Heart left ventricle (tissue), 16 donors: ENCODE results near the gene DHX9. TPM values are rescaled to one million over a fixed set of nuclear protein-coding genes. Genes with fewer than 3 reads are reported as not detected.

Experiments used
- ATAC-seq, 4 donors: fragments of 200-7000 bp; cut with Tn5 transposase; one replicate each; pipeline ENCODE4 v1.9.1; 2020 to 2022; ENCODE audit warnings: moderate library complexity in 4 of 4, mild to moderate bottlenecking in 3 of 4, moderate number of reproducible peaks in 1 of 4
- DNase-seq, 5 donors: peaks; one replicate each; pipeline ENCODE4 v3.0.0-alpha.2; 2020
- H3K27ac ChIP-seq, 12 donors: fragments of 200-600 bp; sonication (generic) in 4 of 12; one replicate each; pipeline versions ENCODE4 v1.5.0 to v1.8.0; 2016 to 2022; ENCODE audit warnings: mild to moderate bottlenecking in 2 of 12
- H3K27me3 ChIP-seq, 9 donors: fragments of 200-600 bp; sonication (generic) in 2 of 9; one replicate each; pipeline versions ENCODE4 v1.5.1 to v1.8.0; 2016 to 2022; ENCODE audit warnings: mild to moderate bottlenecking in 3 of 9
- H3K36me3 ChIP-seq, 9 donors: fragments of 200-600 bp; sonication (generic) in 2 of 9; one replicate each; pipeline versions ENCODE4 v1.5.0 to v1.8.0; 2018 to 2022; ENCODE audit warnings: mild to moderate bottlenecking in 2 of 9
- H3K4me1 ChIP-seq, 12 donors: fragments of 200-600 bp; sonication (generic) in 4 of 12; one replicate each; pipeline versions ENCODE4 v1.5.0 to v1.8.0; 2016 to 2022; ENCODE audit warnings: mild to moderate bottlenecking in 3 of 12
- H3K4me3 ChIP-seq, 12 donors: fragments of 200-600 bp; sonication (generic) in 4 of 12; one replicate each; pipeline versions ENCODE4 v1.5.0 to v1.8.0; 2017 to 2022; ENCODE audit warnings: mild to moderate bottlenecking in 9 of 12, moderate library complexity in 4 of 12
- H3K9me3 ChIP-seq, 12 donors: fragments of 200-600 bp; sonication (generic) in 4 of 12; one replicate each; pipeline versions ENCODE4 v1.5.0 to v1.8.0; 2016 to 2022; ENCODE audit warnings: mild to moderate bottlenecking in 1 of 12
- POLR2A ChIP-seq, 2 donors: fragments of 450-650 bp; IDR thresholded peaks; one replicate each; pipeline ENCODE4 v1.6.1; 2017; ENCODE audit warnings: antibody characterized with exemption in 2 of 2, mild to moderate bottlenecking in 2 of 2, moderate library complexity in 2 of 2
- WGBS, 4 donors: extraction: QIAGEN DNeasy Blood & Tissue Kit in 2 of 4; methylation state at CpG; one replicate each; pipeline versions ENCODE4 v1.1.5 to v1.1.7; 2013 to 2018; 5-methylcytosine and 5-hydroxymethylcytosine counted together
- intact Hi-C, 10 donors: fragments of 100-400 bp; cut with DNase I; formaldehyde crosslinking; loops; one replicate each; pipeline versions ENCODE4 v1.11.1 to v1.14.2; 2022
- polyA plus RNA-seq, 2 donors: library from polyadenylated mRNA; stranded (reverse); fragments of 200-250 nt; gene quantifications; one replicate each; pipeline ENCODE4 v1.2.3, GENCODE V29; 2013
- total RNA-seq, 9 donors: library from RNA; depleted of rRNA in 2 of 9; stranded (reverse); fragments of >200 nt in 2 of 9; fragmentation: NEBNext Ultra II Directional in 3 of 9; extraction: Animal tissue kit (Norgen Biotek cat#: 25700) in 3 of 9; gene quantifications; one replicate each; pipeline versions ENCODE4 v1.1.0 to v1.2.4, GENCODE V29; 2016 to 2023
- TF ChIP-seq, protein P1 (sequence below), 12 donors: fragments of 200-600 bp; sonication (generic) in 4 of 12; IDR thresholded peaks; one replicate each; pipeline versions ENCODE4 v1.5.0 to v1.8.0; 2018 to 2022; ENCODE audit warnings: antibody characterized with exemption in 12 of 12, mild to moderate bottlenecking in 5 of 12
- donor health status: ischemic (EF 13 %, LVEDD 7.1; RV severe dilation, severe dysfunction).
- donor health status: healthy with polysubstance abuse.
- donor health status: DM: no; HTN: yes; CAD: no.
- donor health status: DM: no; HTN: no; CAD: no.
- donor health status: ischemic (EF 25% LVEDD 6.9; RV normal size, moderate dysfunction).
- donor health status: ischemic (EF 25% LVEDD 5.7; RV mildly dilated, moderate dysfunction).
- donor health status: healthy.
- donor health status: DM: yes; HTN: yes; CAD: no.
- donor health status: ischemic (EF 35%, LVEDD 5.7; RV mildly dilated, moderate dysfunction).
- donor health status: nonischemic (EF 11% LVEDD 7.7; RV severe dilation, severe dysfunction).
- donor health status: DM: yes; HTN: yes; CAD: no.
- donor health status: PGD.
- donor health status: ischemic (EF 29% LVEDD 5.4; RV normal size, mild dysfunction).
- donor health status: nonischemic (EF 23%, LVEDD 6.1; RV moderate dilation, normal function).

Gene DHX9
- total and polyA plus RNA-seq, 11 donors, result 22.6 to 82.9 (median 60.9) TPM

- H3K4me1 ChIP-seq, result no peaks in the 10 kb centered on the region
- H3K9me3 ChIP-seq, result no peaks in the 10 kb centered on the region
- intact Hi-C loops, result no loop called here
- H3K27ac ChIP-seq, result no peak overlapping the region
- H3K4me3 ChIP-seq, result no peak overlapping the region
- 68 to 77% (median 75%) methylated on average over 5 of the region's 5 CpGs for WGBS, 4 donors
- TF ChIP-seq, protein P1, sequence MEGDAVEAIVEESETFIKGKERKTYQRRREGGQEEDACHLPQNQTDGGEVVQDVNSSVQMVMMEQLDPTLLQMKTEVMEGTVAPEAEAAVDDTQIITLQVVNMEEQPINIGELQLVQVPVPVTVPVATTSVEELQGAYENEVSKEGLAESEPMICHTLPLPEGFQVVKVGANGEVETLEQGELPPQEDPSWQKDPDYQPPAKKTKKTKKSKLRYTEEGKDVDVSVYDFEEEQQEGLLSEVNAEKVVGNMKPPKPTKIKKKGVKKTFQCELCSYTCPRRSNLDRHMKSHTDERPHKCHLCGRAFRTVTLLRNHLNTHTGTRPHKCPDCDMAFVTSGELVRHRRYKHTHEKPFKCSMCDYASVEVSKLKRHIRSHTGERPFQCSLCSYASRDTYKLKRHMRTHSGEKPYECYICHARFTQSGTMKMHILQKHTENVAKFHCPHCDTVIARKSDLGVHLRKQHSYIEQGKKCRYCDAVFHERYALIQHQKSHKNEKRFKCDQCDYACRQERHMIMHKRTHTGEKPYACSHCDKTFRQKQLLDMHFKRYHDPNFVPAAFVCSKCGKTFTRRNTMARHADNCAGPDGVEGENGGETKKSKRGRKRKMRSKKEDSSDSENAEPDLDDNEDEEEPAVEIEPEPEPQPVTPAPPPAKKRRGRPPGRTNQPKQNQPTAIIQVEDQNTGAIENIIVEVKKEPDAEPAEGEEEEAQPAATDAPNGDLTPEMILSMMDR (IDR thresholded peaks at IDR 0.05), result no peak
- no peak for TF ChIP-seq POLR2A (IDR thresholded peaks at IDR 0.05)
- no peak for ATAC-seq
- DNase-seq, result no peak
- H3K27me3 ChIP-seq, result no peaks in the 10 kb centered on the region
- peaks cover 0 to 40% (median 0%) of the 10 kb centered on the region in 9 donors for H3K36me3 ChIP-seq
These were observed 9.7 kb upstream of the DHX9 start for GRCh38 chr1:182829285-182829932.

GRCh38 chr1:182833271-182833670 is 5.9 kb upstream of the DHX9 start:
- H3K36me3 ChIP-seq, result peaks cover 0 to 8% (median 0%) of the 10 kb centered on the region in 9 donors
- H3K4me1 ChIP-seq, result no peaks in the 10 kb centered on the region
- no peak for DNase-seq
- ATAC-seq, result no peak
- no peaks in the 10 kb centered on the region for H3K9me3 ChIP-seq
- no peaks in the 10 kb centered on the region for H3K27me3 ChIP-seq
- TF ChIP-seq, protein P1 (IDR thresholded peaks at IDR 0.05), result no peak
- no peak for TF ChIP-seq POLR2A (IDR thresholded peaks at IDR 0.05)
- no peak overlapping the region for H3K27ac ChIP-seq
- intact Hi-C loops, result no loop called here
- no peak overlapping the region for H3K4me3 ChIP-seq

- no peaks in the 10 kb centered on the region for H3K9me3 ChIP-seq
- WGBS, 4 donors, result 91 to 96% (median 94%) methylated on average over 2 of the region's 2 CpGs
- DNase-seq, result no peak
- ATAC-seq, result no peak
- no peak overlapping the region for H3K27ac ChIP-seq
- intact Hi-C loops, result no loop called here
- peaks cover 0 to 4% (median 0%) of the 10 kb centered on the region in 9 donors for H3K36me3 ChIP-seq
- H3K4me3 ChIP-seq, result no peak overlapping the region
- no peaks in the 10 kb centered on the region for H3K27me3 ChIP-seq
- H3K4me1 ChIP-seq, result peaks cover 0 to 5% (median 0%) of the 10 kb centered on the region in 12 donors
- no peak for TF ChIP-seq POLR2A (IDR thresholded peaks at IDR 0.05)
- TF ChIP-seq, protein P1 (IDR thresholded peaks at IDR 0.05), result no peak
These were observed 4.8 kb upstream of the DHX9 start for GRCh38 chr1:182834326-182834725.

DNA sequence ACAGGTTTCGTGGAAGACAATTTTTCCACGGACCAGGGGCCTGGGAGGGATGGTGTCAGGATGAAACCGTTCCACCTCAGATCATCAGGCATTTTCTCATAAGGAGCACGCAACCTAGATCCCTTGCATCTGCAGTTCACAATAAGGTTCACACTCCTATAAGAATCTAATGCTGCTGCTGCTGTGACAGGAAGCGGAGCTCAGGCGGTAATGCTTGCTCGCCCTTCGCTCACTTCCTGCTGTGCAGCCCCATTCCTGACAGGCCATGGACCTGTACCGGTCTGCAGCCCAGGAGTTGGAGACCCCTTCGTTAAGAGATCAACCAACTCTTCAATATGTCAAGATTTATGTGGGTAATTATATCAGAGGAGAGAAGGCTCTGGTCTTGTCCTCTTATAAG is 3.3 kb upstream of the DHX9 start:
- Histone ChIP-seq H3K27me3 (no peaks in the 10 kb centered on the region), H3K9me3 (no peaks in the 10 kb centered on the region), H3K4me3 (no peak overlapping the region), H3K36me3 (peaks cover 0 to under 1% (median 0%) of the 10 kb centered on the region in 9 donors), H3K4me1 (peaks cover 0 to 13% (median 7%) of the 10 kb centered on the region in 12 donors), H3K27ac (no peak overlapping the region)
- ATAC-seq (no peak), DNase-seq (no peak)
- intact Hi-C loops, result no loop called here
- 75 to 89% (median 81%) methylated on average over 10 of the region's 10 CpGs for WGBS, 4 donors
- TF ChIP-seq POLR2A (IDR thresholded peaks at IDR 0.05), result no peak
- TF ChIP-seq, protein P1 (IDR thresholded peaks at IDR 0.05), result no peak
